GM19240 (cell line): ENCODE results near the gene MRPL36.
A peak's percentile ranks its signal among the peaks of the same experiment; 100 is the strongest.
"Not testable (repeated sequence)": the region's sequence is repeated elsewhere in the genome, so short reads cannot be mapped to it uniquely, and the experiment has no call there.

Source experiments
- DNase-seq: peaks from one replicate; pipeline ENCODE4 v3.0.0; 2011; ENCODE audit warnings: low spot score; ENCODE audit not compliant: insufficient read length

The MRPL36 gene

GRCh38 chr5:1799602-1800471, at the start of gene MRPL36:
TSS of gene MRPL36 (minus strand) at chr5:1799837. CDS start at chr5:1798935, 902 bp downstream.
- DNase-seq, result peak; percentile 73

- no peak for DNase-seq
Observed at GRCh38 chr5:1847611-1848010, 48.0 kb upstream of the MRPL36 start.

DNA sequence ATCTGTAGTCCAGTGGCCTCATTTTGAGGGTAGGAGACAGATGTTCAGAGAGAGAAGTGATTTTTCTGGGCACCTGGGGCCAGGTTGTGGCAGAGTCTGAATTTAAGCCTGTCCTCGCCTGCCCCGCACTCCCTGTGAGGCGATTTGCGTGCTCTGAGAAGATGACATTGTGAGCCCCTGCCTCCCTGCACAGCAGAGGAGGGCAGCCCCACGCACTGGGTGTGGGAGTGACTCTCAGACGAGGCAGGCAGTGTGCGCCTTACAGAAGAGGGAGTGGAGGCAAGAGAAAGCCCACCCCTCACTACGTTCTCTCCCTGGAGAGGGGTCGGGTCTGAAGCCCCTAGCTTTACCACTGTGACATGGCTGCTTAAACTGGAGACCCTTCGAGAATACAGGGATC, 47.4 kb upstream of the MRPL36 start:
- no peak for DNase-seq

DNA sequence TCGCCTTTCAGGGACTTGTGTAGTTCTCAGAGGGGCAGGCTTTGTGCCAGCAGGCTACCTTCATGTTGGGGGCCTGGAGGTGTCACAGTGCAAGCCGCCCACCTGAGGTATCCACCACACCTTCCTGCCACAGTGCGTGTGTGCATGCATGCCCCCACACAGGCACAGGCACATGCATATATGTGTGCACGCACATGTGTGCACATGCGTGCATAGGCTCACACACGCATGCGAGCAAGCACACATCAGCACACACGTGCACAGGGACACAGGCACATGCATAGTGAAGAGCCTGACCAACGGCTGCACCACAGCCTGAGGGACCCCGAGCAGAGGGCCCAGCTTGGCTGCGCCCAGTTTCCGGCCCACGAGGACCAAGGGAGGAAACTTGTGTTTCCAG, 46.9 kb upstream of the MRPL36 start:
- DNase-seq, result no peak

DNA sequence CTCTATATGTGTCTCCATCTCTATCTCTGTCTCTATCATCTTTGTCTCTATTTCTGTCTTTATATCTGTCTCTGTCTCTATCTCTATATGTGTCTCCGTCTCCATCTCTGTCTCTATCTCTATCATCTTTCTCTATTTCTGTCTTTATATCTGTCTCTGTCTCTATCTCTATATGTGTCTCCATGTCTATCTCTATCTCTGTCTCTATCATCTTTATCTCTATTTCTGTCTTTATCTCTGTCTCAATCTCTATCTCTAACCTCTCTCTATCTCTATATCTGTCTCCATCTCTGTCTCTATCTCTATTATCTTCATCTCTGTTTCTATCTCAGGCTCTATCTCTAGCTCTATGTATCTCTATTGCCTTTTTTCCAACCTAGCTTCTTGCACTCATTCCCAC, 46.1 kb upstream of the MRPL36 start:
- DNase-seq, result no peak

GRCh38 chr5:1844708-1845436, 45.2 kb upstream of the MRPL36 start:
- no peak for DNase-seq

DNA sequence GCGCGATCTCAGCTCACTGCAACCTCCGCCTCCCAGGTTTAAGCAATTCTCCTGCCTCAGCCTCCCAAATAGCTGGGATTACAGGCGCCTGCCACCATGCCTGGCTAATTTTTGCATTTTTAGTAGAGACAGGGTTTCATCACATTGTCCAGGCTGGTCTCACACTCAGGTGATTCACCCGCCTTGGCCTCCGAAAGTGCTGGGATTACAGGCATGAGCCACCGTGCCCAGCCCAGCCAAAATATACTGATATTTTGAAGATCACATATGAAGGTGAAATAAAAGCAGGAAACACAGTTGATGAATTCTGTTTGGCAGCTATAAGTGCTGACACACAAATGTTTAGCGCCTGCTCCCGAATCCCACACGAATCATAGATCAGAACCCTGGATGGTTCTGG, 44.1 kb upstream of the MRPL36 start:
- DNase-seq, result not testable (repeated sequence)

DNA sequence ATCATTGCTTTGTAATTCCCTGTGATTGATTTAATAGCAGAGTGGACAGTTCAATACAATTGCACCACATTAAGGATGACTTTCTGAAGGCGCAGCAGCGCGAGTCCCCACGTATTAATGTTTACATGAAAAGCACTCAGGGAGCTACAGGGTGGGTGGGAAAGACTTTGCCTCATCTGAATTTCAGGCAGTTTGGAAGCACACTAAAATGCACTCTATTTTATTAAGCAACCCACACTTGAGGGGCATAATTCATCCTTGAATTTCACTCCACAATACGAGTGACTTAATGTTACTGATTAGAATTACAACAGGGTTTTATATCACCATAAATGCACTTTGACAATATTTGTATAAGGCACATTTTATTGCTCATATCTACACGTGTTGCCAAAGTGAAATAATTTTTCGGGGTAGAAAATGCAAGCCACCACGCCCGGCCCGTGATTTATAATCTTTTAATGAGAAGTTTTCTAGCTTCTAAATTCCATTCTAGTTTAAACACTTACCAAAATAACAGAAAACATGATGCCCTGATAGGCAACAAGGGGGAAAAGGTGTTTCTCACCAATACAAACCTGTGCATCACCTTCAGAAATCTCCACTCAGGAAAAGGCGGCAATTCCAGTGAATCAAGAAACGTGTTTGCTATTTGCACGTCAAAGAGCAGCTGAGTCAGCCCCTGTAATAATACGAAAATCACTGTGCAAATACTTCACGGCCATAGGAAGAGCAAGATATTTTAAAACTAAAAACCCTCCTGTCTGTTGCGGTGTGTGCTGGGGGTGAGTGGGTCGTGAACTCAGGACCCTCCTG, 42.6 kb upstream of the MRPL36 start:
- no peak for DNase-seq

GRCh38 chr5:1840741-1841521, 41.3 kb upstream of the MRPL36 start:
- DNase-seq, result no peak

DNA sequence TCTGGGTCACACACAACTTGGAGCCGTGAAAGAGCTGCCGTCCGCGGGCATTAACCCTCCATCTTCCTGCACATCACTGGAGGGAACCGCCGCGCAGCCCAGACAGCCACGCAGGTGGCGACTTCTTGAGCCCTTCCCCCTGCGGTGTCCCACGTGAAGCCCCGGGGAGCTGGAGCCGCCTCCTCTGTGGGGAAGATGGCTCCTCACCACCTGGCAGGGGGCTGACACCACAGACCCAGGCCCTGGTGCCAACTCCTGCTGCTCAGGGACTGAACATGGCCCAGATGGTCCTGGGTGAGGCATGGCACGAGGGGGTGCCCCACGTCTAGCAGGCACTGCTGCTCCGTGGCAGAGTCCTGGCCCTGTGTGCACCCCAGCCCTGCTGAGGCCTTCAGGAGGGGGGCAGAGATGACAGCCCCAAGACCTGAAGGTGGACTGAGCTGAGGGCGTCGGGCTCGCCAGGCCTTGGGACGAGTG, 40.5 kb upstream of the MRPL36 start:
- no peak for DNase-seq

- no peak for DNase-seq
Observed at GRCh38 chr5:1838013-1838412, 38.4 kb upstream of the MRPL36 start.

- no peak for DNase-seq
Observed at GRCh38 chr5:1836891-1837880, 37.5 kb upstream of the MRPL36 start.

DNA sequence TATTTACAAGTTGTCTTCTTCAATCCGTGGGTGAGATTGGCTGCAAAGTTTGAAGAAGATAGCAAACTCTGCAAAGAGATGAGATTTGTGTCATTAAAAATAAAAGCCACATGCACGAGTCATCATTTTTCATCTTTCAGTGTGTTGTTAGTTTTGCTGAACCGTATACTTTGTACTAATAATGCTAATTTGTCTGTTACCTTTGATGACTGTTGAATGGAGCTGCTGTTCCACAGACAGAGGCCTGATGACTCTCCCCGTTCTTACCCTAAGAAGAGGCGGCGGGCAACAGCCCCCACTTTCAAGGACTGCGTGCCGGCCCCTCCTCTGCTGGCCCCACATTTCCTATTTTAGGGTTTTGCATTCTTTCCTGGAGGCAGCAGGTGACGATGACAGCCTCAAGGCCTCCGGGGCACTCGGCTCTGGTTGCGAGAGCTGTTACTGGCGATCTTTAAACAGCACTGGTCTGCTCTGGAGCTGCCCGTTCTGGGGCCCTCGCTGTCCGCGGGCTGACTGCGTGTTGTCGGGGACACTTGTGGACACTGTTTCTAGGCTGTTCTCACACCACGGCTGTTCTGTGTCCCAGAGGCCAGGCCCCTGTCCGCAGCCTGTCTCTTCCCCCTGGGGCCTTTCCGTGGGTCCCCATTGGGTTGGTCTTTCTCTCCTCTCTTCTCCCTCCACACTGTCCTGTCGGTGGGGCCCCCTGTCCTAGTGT, 36.7 kb upstream of the MRPL36 start:
- no peak for DNase-seq

DNA sequence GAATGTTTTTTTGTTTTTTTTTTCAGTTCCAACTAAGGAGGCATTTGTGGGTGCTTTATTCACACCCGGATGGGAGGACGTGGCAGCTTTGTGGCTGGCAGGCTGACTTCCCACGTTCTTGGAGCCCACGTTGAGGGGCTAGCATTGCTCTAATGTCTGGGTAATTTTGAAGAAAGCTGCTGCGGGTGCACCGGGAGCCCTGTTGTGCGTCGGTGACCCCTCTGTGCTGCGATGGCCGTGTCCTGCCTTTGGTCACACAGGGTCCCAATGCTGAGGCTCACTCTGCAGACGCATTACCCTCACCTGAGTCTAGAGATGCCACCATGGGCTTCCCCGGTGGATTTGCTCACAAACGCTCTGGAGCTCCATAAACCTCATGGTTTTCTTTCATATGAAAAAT, 35.8 kb upstream of the MRPL36 start:
- no peak for DNase-seq

- no peak for DNase-seq
Observed at GRCh38 chr5:1834721-1835429, 35.2 kb upstream of the MRPL36 start.

DNA sequence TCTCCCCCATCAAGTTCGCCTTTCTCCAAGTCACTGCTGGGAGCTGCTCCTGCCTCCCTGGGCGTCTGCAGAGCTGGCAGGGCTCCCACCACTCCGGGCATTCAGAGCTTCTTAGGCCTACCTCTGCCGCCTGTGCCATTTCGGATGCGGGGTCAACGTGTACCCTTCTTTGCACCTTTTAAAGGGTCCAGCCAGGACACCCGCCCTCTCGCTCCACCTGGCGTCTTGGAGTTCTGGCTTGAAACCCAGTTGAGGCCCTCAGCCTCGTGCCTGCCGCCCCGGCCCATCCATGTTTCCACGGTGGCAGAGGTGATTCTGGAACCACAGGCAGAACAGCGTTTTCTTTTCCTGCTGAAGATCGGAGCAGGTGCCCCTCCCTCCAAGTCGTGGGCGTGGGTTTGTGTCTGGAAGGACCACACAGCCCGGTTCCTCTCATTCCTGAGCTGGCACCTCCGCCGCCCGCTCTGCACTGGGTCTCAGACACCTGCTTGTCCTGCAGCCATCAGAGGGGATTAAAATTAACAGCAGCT, 34.5 kb upstream of the MRPL36 start:
- no peak for DNase-seq

GRCh38 chr5:1833264-1834021, 33.8 kb upstream of the MRPL36 start:
- DNase-seq, result no peak
